ENCODE results near the gene CDH10.

CDH10 gene

GRCh38 chr5:24480952-24481351 lies 163.8 kb downstream of the CDH10 start:
- no peak for DNase-seq (ENCODE audit: low read depth in 2 of 2)

- no peak for DNase-seq (ENCODE audit: low read depth in 2 of 2)
Observed at GRCh38 chr5:24477958-24478357, 166.8 kb downstream of the CDH10 start.

DNA sequence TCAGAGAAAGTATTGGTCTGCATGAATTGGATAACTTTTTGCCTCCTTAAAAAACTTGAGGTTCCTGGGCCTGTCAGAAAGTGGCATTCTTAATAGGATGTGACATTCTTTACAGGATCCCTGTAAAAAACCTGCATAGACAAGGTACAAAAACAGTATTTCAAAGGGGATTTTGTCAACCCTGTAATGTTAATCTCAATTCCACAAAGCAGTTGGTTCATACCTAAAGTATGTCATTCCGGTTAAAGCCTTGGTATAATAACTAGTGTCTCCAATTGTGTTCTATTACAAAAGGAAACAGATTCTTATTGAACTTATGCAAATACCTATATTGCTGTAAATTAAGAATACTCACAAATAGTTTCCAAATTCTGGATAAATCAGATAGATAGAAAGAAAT lies 169.7 kb downstream of the CDH10 start:
- DNase-seq (ENCODE audit: low read depth in 2 of 2), result no peak

GRCh38 chr5:24474685-24475084 lies 170.1 kb downstream of the CDH10 start:
- no peak for DNase-seq (ENCODE audit: low read depth in 2 of 2)

DNA sequence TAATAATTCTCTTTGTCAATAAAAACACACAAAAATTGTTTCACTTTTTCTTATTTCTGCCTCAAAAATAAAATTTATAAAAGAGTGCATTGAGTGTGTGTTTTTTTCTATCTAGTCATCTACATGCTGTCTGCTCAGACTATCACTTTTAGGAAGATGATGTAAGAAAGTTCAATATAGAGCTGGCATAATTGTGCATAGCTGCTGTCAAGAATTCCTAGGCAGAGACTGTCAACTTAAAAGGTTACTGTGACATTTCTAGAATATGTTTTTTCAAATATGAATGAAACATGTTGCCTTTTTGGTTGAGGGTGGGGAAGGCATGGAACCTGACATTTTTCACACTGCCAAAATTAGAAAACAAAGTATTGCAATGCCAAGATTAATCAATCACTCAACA lies 172.3 kb downstream of the CDH10 start:
- no peak for DNase-seq (ENCODE audit: low read depth in 2 of 2)

GRCh38 chr5:24444414-24444813 lies 200.4 kb downstream of the CDH10 start:
- DNase-seq (ENCODE audit: low read depth in 2 of 2), result no peak

DNA sequence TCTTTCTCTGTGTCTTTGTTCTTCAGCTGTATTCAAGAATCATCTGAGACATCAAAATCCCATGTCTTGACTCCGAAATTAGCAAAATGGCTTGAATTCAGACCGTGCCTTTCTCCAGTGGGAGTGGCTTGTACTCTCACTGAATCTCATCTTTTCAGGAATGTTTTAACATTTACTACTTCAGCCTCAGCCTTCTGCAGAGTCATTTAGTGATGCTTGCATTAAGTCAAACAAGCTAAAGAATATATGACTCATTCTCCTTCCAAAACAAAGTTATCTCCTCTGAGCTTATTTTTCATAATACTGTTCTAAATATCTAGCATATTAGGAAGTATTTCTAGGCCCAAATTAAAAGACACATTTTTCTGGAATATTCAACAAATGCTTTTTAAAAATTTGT lies 205.3 kb downstream of the CDH10 start:
- DNase-seq (ENCODE audit: low read depth in 2 of 2), result no peak

Measured in activated CD4-positive, alpha-beta T cell treated with anti-CD3 and anti-CD28 coated beads for 24 hours (primary cell).